Endothelial cell of umbilical vein (primary cell): ENCODE measurements around the gene ZNF627.

Experiments used
- POLR2A ChIP-seq: IDR thresholded peaks from 2 replicates; pipeline ENCODE4 v1.6.1; 2012; ENCODE audit warnings: low read depth, mild to moderate bottlenecking, control low read depth, low read length
- TF ChIP-seq, protein P1 (sequence below), 2 donors: IDR thresholded peaks; 1 replicate in 1 of 2; 2 replicates in 1 of 2; pipeline ENCODE4 v1.5.1; 2011; ENCODE audit warnings: low read length in 2 of 2, mild to moderate bottlenecking in 2 of 2, moderate library complexity in 2 of 2, control low read depth in 1 of 2, inconsistent platforms in 1 of 2, low read depth in 1 of 2; ENCODE audit not compliant: insufficient read depth in 1 of 2; ENCODE audit errors: extremely low read depth in 1 of 2

- TF ChIP-seq, protein P1, sequence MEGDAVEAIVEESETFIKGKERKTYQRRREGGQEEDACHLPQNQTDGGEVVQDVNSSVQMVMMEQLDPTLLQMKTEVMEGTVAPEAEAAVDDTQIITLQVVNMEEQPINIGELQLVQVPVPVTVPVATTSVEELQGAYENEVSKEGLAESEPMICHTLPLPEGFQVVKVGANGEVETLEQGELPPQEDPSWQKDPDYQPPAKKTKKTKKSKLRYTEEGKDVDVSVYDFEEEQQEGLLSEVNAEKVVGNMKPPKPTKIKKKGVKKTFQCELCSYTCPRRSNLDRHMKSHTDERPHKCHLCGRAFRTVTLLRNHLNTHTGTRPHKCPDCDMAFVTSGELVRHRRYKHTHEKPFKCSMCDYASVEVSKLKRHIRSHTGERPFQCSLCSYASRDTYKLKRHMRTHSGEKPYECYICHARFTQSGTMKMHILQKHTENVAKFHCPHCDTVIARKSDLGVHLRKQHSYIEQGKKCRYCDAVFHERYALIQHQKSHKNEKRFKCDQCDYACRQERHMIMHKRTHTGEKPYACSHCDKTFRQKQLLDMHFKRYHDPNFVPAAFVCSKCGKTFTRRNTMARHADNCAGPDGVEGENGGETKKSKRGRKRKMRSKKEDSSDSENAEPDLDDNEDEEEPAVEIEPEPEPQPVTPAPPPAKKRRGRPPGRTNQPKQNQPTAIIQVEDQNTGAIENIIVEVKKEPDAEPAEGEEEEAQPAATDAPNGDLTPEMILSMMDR (IDR thresholded peaks at IDR 0.05; ENCODE audit: extremely low read depth in 1 of 2, insufficient read depth in 1 of 2, low read depth in 1 of 2, low read length in 2 of 2) = no peak
- no peak for TF ChIP-seq POLR2A
Measured at GRCh38 chr19:11657307-11657706, 60.0 kb downstream of the ZNF627 start.
